GM18907 (cell line): Measurements from ENCODE around the gene CAMK2B.

Experiments
- ATAC-seq: cut with Tn5 transposase; IDR thresholded peaks from one replicate; pipeline ENCODE4 v1.9.1; 2021; ENCODE audit warnings: mild to moderate bottlenecking, moderate library complexity; ENCODE audit not compliant: unreplicated experiment

Gene CAMK2B

GRCh38 chr7:44259547-44260457, 65.6 kb downstream of the CAMK2B start:
- ATAC-seq = no peak

- ATAC-seq = no peak
These were observed 66.4 kb downstream of the CAMK2B start for GRCh38 chr7:44258865-44259546.

GRCh38 chr7:44258423-44258760, 67.0 kb downstream of the CAMK2B start:
- no peak for ATAC-seq

GRCh38 chr7:44257618-44258422, 67.6 kb downstream of the CAMK2B start:
- ATAC-seq = peak; percentile 82

- no peak for ATAC-seq
These were observed 68.2 kb downstream of the CAMK2B start for GRCh38 chr7:44257213-44257612.

- ATAC-seq = no peak
These were observed 68.9 kb downstream of the CAMK2B start for GRCh38 chr7:44256459-44256858.

GRCh38 chr7:44251881-44252280, 73.5 kb downstream of the CAMK2B start:
- no peak for ATAC-seq

- ATAC-seq = no peak
These were observed 74.1 kb downstream of the CAMK2B start for GRCh38 chr7:44251269-44251668.

- no peak for ATAC-seq
These were observed 75.7 kb downstream of the CAMK2B start for GRCh38 chr7:44249639-44250234.

GRCh38 chr7:44247868-44248651, 77.3 kb downstream of the CAMK2B start:
- no peak for ATAC-seq

GRCh38 chr7:44246396-44247113, 78.8 kb downstream of the CAMK2B start:
- ATAC-seq = no peak

GRCh38 chr7:44244282-44244681, 81.1 kb downstream of the CAMK2B start:
- no peak for ATAC-seq

GRCh38 chr7:44242091-44242490, 83.3 kb downstream of the CAMK2B start:
- ATAC-seq = no peak

- peak; percentile 66 for ATAC-seq
These were observed 84.3 kb downstream of the CAMK2B start for GRCh38 chr7:44240983-44241510.

GRCh38 chr7:44240376-44240775, 85.0 kb downstream of the CAMK2B start:
- no peak for ATAC-seq

GRCh38 chr7:44239361-44239760, 86.0 kb downstream of the CAMK2B start:
- no peak for ATAC-seq

GRCh38 chr7:44238116-44238695, 87.2 kb downstream of the CAMK2B start:
- no peak for ATAC-seq

- ATAC-seq = no peak
These were observed 87.7 kb downstream of the CAMK2B start for GRCh38 chr7:44237696-44238095.

GRCh38 chr7:44236333-44236728, 89.1 kb downstream of the CAMK2B start:
- no peak for ATAC-seq
